NCI-H2227 treated with DMSO at 0.1 percent for 48 hours (cell line): ENCODE data around the gene CFAP299.
"Not testable (repeated sequence)": the region's sequence is repeated elsewhere in the genome, so short reads cannot be mapped to it uniquely, and the experiment has no call there.

Source experiments
- DNase-seq: peaks from one replicate; lab custom pipeline; 2025; lab: John Stamatoyannopoulos, UW

Gene CFAP299

GRCh38 chr4:80610199-80610598 is 274.7 kb downstream of the CFAP299 start:
- no peak for DNase-seq

GRCh38 chr4:80610845-80611677 is 275.5 kb downstream of the CFAP299 start:
- DNase-seq: no peak

- no peak for DNase-seq
Measured at GRCh38 chr4:80611678-80611979, 276.1 kb downstream of the CFAP299 start.

GRCh38 chr4:80613470-80613869 is 277.9 kb downstream of the CFAP299 start:
- no peak for DNase-seq

- no peak for DNase-seq
Measured at GRCh38 chr4:80614319-80614718, 278.8 kb downstream of the CFAP299 start.

GRCh38 chr4:80615099-80615498 is 279.6 kb downstream of the CFAP299 start:
- no peak for DNase-seq

GRCh38 chr4:80619070-80619674 is 283.6 kb downstream of the CFAP299 start:
- no peak for DNase-seq

GRCh38 chr4:80631861-80632260 is 296.3 kb downstream of the CFAP299 start:
- no peak for DNase-seq

- DNase-seq: no peak
Measured at GRCh38 chr4:80637190-80637589, 301.7 kb downstream of the CFAP299 start.

- DNase-seq: no peak
Measured at GRCh38 chr4:80646061-80646460, 310.5 kb downstream of the CFAP299 start.

GRCh38 chr4:80655662-80656061 is 320.1 kb downstream of the CFAP299 start:
- peak; percentile 21 for DNase-seq

- DNase-seq: not testable (repeated sequence)
Measured at GRCh38 chr4:80670118-80670517, 334.6 kb downstream of the CFAP299 start.

GRCh38 chr4:80678413-80678812 is 342.9 kb downstream of the CFAP299 start:
- DNase-seq: no peak

- no peak for DNase-seq
Measured at GRCh38 chr4:80680934-80681333, 345.4 kb downstream of the CFAP299 start.

- no peak for DNase-seq
Measured at GRCh38 chr4:80685214-80685613, 349.7 kb downstream of the CFAP299 start.

- DNase-seq: not testable (repeated sequence)
Measured at GRCh38 chr4:80687736-80688135, 352.2 kb downstream of the CFAP299 start.

- no peak for DNase-seq
Measured at GRCh38 chr4:80694171-80694570, 358.6 kb downstream of the CFAP299 start.

- DNase-seq: no peak
Measured at GRCh38 chr4:80705311-80705710, 369.8 kb downstream of the CFAP299 start.

GRCh38 chr4:80709082-80709869 is 373.7 kb downstream of the CFAP299 start:
- DNase-seq: no peak

- DNase-seq: no peak
Measured at GRCh38 chr4:80710748-80711451, 375.4 kb downstream of the CFAP299 start.

GRCh38 chr4:80711956-80712355 is 376.4 kb downstream of the CFAP299 start:
- no peak for DNase-seq

- DNase-seq: peak; percentile 8
Measured at GRCh38 chr4:80713409-80713808, 377.9 kb downstream of the CFAP299 start.
